ENCODE results near the gene NUFIP1.
"Not testable (repeated sequence)": the region's sequence is repeated elsewhere in the genome, so short reads cannot be mapped to it uniquely, and the experiment has no call there.

Gene NUFIP1

GRCh38 chr13:44971656-44972595 lies 17.3 kb downstream of the NUFIP1 start:
- in situ Hi-C loops (cut with HindIII; ENCODE audit: low sequenced_read_pairs) = loop anchor here (25.0 kb wide), 1 partner anchor 485 kb away; no protein-coding TSS in a partner anchor

DNA sequence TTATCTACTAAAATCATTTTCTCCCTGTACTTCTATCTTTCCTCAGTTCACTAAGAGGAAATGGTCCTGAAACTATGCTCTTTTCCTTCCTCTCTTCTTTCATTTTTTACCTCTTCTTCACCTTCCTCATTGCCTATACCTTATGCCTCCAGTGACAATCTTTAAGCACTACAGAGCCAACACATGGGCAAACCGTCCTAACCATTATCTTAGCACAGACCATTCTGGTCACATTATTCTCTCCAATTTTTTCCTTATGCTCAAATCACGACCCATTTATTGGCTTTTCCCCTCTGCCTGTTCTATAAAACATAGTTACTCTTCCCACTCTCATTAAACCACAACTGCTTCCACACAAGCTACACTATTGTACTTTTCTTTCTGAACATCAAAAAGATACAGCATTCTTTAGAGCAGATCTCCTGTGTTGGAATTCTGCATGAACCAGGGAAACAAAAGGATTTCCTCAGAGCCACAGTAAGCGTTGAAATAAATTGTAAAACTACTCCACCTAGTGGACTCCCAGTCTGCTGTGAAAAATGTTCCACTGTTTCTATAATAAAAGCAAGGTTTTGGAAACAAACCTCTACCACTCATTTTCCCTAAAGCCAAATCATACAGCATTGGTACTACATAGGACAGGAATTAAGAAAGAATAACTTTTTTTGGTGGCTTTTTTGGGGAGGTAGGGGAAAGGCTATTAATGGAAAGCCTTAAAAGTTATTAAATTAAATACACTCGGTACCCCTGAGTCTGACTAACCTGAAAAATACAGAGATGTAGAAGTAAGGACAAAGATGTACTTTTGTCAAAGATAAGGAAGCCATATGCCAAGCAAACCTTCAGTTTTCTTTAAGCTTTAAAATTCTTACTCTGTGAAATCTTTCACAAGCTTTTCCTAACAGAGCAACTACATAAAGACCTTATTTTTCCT lies 19.5 kb downstream of the NUFIP1 start:
- in situ Hi-C loops (cut with HindIII; ENCODE audit: low sequenced_read_pairs) = loop anchor here (25.0 kb wide), 1 partner anchor 483 kb away; no protein-coding TSS in a partner anchor

GRCh38 chr13:44968434-44968815 lies 20.8 kb downstream of the NUFIP1 start:
- in situ Hi-C loops (cut with HindIII; ENCODE audit: low sequenced_read_pairs) = loop anchor here (25.0 kb wide), 1 partner anchor 481 kb away; no protein-coding TSS in a partner anchor

GRCh38 chr13:44967704-44968433 lies 21.4 kb downstream of the NUFIP1 start:
- in situ Hi-C loops (cut with HindIII; ENCODE audit: low sequenced_read_pairs) = loop anchor here (25.0 kb wide), 1 partner anchor 481 kb away; no protein-coding TSS in a partner anchor

DNA sequence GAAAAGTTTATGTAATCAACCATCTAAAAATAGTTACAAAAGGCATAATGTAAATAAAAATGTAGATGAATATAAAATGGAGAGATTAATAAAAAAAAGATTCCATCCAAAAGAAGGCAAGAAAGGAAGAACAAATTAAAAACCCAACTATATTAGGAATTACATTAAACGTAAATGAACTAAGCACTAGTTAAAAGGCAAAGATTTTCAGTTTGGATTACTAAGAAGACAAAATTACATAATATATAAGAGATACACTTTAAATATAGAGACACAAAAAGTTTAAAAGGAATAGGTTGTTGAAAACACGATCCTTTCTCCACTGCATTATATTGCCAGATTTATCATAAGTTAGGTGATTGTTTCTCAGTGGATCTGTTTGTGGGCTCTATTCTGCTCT lies 27.3 kb downstream of the NUFIP1 start:
- in situ Hi-C loops (cut with HindIII; ENCODE audit: low sequenced_read_pairs) = loop anchor here (25.0 kb wide), 1 partner anchor 475 kb away; no protein-coding TSS in a partner anchor

DNA sequence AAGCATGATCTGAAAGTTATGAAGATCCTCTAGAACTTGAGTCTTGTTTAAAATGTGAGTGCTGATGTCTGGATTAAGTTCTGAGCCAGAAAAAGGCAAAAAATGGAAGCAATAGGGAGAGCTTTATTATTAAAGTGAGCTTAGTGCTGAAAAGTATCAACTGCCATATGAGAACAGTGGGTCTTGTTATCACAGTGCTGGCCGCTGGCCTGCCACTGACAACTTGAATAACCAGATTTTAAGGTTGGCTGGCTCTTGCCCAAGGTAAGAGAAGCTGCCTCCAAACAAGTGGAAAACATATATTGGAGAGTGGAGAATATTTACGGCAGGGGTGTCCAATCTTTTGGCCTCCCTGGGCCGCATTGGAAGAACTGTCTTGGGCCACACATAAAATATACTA lies 33.9 kb downstream of the NUFIP1 start:
- in situ Hi-C loops (cut with HindIII; ENCODE audit: low sequenced_read_pairs) = loop anchor here (25.0 kb wide), 1 partner anchor 468 kb away; no protein-coding TSS in a partner anchor

DNA sequence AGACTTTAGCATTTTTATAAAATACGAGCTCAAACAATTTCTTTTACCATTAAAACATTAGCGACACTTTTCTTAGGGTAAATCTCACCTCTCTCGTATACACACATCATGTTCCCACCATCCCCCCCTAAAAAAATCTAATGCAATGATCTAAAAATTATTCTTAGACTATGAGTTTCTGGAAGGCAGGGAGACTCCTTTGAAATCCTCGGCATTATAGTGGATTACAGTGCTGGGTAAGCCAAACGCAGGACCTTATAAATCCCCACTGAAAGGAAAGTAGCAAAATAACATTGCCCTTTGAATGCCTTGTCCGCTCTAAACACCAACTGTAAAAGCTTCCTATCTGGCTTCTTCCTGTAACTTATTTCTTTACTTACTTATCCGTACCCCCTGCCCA lies 35.0 kb downstream of the NUFIP1 start:
- in situ Hi-C loops (cut with HindIII; ENCODE audit: low sequenced_read_pairs) = loop anchor here (25.0 kb wide), 1 partner anchor 467 kb away; no protein-coding TSS in a partner anchor

GRCh38 chr13:44952671-44953070 lies 36.6 kb downstream of the NUFIP1 start:
- in situ Hi-C loops (cut with HindIII; ENCODE audit: low sequenced_read_pairs) = loop anchor here (25.0 kb wide), 1 partner anchor 465 kb away; no protein-coding TSS in a partner anchor

DNA sequence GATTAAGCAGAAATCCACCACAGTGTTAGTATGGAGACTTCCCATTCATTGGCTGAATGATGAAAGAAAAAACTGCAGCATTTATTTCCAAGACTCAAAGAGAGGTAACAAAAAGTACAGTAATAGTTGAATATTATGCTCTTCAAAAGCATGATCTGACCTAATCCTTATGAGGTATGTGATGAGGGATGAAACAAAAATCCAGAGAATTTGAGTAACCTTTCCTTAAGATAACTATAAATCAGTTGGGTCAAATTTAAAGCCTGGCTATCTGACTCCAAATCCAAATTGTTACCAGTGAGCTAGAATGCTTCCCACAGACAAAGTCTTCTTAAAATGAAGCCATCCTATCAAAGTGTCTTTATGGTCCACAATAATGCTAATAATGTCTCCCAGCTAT lies 38.1 kb downstream of the NUFIP1 start:
- in situ Hi-C loops (cut with HindIII; ENCODE audit: low sequenced_read_pairs) = loop anchor here (25.0 kb wide), 1 partner anchor 464 kb away; no protein-coding TSS in a partner anchor

- in situ Hi-C loops (cut with HindIII; ENCODE audit: low sequenced_read_pairs) = not testable (repeated sequence)
Observed at GRCh38 chr13:44943411-44943810, 45.9 kb downstream of the NUFIP1 start.

DNA sequence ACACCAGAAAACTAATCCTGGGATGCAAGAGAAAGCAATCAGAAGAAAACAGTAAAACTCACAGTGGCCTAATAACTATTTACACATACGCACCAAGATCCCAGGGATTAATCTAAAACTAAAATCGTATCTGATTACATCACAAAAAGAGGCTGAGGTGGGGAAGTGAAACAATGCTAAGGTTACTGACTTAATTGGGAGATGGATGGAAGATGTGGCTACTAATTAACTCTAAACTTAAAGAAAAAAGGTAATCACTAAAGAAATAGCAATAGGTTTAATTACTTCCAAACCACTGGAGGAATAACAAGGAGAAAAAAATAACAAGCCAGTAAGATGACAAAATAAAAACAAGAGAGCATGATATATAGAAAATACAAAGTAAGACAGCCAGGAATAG lies 50.4 kb downstream of the NUFIP1 start:
- in situ Hi-C loops (cut with HindIII; ENCODE audit: low sequenced_read_pairs) = no loop called here

- in situ Hi-C loops (cut with HindIII; ENCODE audit: low sequenced_read_pairs) = no loop called here
Observed at GRCh38 chr13:44936246-44936645, 53.0 kb downstream of the NUFIP1 start.

- in situ Hi-C loops (cut with HindIII; ENCODE audit: low sequenced_read_pairs) = no loop called here
Observed at GRCh38 chr13:44934724-44935123, 54.5 kb downstream of the NUFIP1 start.

- in situ Hi-C loops (cut with HindIII; ENCODE audit: low sequenced_read_pairs) = no loop called here
Observed at GRCh38 chr13:44932850-44933251, 56.4 kb downstream of the NUFIP1 start.

DNA sequence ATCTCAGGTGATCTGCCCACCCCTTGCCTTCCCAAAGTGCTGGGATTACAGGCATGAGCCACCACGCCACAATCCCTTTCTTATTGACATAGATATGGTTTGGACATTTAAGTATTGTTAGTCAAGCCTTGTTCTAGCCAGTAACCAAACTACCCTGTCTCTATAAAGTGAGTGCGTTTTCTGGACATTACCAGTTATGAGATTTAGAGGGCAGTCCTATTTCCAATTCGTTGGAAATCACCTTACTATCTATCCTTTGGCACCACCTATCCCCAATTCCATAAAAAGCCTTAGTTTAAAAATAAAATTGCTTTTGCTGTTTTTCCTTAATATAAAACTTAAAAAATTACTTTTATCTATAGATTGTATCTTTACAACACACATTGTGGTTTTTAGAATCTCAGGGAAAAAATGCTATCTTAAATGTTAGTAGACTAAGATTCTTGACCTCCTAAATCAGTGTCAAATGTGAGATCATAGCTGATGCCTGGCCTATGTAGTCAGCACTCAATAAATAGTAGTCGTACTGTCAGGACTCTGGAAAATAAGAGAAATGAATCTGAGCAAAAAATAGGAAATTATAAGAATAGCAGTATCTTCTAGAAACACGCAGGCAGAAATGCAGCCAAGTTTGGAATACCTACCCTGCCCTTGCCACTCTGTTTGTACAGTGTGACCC lies 57.0 kb downstream of the NUFIP1 start:
- in situ Hi-C loops (cut with HindIII; ENCODE audit: low sequenced_read_pairs) = no loop called here

DNA sequence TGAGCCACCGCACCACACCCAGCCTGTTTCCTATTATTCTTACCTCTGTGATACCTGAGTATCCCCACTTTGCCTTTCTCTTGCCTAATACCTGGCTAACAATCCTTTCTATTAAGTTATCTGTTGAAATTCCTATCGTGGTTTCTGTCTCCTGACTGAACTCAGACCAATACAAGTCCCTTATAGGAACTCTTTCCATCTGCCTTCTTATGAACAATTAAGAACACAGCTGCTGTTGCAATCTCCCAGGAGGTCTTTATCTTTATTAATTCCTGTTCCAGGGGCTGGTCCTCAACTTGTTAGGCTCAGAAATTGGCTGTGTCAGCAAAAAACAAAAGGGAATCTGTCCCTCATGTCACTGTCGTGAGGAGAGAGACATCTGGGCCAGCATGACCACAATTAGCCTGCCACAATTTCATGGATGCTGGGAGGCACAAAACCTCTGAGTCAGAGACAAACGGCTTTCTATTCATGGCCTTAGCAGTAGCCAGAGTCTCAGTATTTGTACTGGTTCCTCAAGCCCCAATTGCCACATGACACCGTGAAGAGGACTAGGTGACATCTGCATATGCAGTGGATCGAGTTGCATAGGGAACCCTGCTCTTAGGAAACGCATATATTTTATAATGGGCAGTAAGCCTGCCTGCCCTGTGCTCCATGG lies 58.2 kb downstream of the NUFIP1 start:
- in situ Hi-C loops (cut with HindIII; ENCODE audit: low sequenced_read_pairs) = no loop called here

GRCh38 chr13:44930280-44930679 lies 59.0 kb downstream of the NUFIP1 start:
- in situ Hi-C loops (cut with HindIII; ENCODE audit: low sequenced_read_pairs) = no loop called here

DNA sequence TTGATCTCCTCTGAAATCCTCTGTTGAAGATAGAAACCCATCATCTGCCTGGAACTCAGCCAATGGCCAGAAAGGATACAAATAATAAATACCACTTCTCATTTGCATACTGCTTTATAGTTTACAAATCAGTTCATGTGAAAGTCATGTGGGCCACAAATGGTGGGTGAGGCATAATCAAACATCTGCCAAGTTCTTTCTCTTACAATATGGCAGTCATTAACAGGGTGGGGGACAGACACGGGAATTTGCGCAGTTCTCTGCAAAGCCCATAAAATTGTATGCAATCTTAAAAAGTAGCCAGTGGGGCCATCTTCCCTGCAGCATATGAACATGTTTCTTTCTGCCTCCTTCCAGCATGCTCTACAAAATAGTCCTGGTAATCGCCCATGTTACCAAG lies 59.6 kb downstream of the NUFIP1 start:
- in situ Hi-C loops (cut with HindIII; ENCODE audit: low sequenced_read_pairs) = no loop called here

DNA sequence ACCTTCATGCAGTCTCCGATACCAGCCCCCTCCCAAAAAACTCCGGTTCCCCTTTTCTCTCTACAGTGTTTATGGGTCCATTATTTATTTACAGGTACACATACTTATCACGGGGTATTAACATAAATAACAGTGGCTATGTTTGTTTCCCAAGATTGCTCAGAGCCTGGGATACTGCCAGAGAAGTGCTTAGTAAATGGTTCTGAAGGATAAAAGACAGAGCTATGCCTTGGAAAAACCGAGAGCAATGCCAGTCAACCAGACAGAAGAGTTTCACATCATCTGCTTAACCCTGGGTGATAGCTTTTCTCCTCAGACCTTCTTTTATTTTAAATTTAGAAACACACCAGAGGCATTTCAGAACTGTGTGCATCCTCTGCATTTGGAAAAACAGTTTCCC lies 61.3 kb downstream of the NUFIP1 start:
- in situ Hi-C loops (cut with HindIII; ENCODE audit: low sequenced_read_pairs) = no loop called here
